EL (cell line): Measurements from ENCODE around the gene CDC27.
"Not testable (repeated sequence)": the region's sequence is repeated elsewhere in the genome, so short reads cannot be mapped to it uniquely, and the experiment has no call there.

Experiments used
- DNase-seq: peaks from one replicate; pipeline ENCODE4 v3.0.0-alpha.2; 2016

CDC27 gene

GRCh38 chr17:47190243-47190642 lies 1.1 kb upstream of the CDC27 start:
- DNase-seq = no peak

DNA sequence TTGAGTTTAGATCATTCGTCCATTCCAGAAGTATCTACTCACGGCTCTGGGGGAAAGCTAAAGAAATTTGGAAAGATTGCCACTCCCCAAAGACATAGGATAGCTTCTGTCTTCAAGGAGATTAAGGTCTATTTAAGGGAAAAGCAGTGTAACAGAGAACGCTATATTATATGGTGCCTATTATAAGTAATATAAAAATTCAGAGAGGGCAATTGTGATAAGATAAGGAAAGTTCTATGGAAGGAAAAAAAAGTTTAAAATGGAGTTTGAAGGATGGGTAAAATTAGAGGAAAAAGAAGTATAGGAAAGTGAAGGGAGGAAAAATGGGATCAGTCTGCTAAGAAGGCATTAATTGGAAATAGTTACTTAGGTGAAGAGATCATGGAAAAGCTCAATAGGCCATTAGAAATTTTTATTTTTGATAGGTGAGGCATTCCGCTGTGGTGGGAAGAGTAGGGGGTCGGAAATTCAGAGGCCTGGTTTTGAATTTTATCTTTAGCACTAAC lies 690 bp upstream of the CDC27 start:
- DNase-seq = no peak

DNA sequence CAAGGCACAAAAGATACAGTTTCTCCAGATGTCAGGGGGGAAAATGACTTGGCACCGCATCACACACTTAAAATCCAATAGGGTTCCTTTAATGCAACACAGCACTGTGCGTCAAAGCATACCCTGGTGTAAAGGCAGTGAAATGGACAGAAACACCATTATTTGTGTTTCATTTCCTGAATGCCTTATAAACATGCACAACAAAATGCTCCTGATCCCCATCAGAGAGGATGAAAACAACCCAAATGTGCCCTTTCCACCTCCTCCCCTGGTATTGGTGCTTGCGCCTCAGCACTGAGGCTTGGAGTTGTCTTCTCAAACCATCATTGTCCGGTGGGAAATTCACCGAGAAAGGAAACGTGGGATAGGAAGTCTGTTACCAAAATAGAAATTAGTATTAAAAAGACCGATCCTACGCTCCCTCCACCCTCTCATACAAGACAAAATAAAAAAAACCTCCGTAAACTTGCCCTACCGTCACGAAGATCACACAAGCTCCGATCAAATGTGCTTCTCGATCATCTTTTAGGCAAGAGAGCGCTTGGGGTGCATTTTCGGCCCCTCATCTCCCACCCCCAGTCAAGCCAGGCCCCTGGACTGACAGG lies 722 bp downstream of the CDC27 start:
- DNase-seq = peak; percentile 54

- no peak for DNase-seq
Observed at GRCh38 chr17:47184681-47185080, 4.4 kb downstream of the CDC27 start.

GRCh38 chr17:47180988-47181387 lies 8.1 kb downstream of the CDC27 start:
- not testable (repeated sequence) for DNase-seq

GRCh38 chr17:47180337-47180736 lies 8.8 kb downstream of the CDC27 start:
- DNase-seq = no peak

DNA sequence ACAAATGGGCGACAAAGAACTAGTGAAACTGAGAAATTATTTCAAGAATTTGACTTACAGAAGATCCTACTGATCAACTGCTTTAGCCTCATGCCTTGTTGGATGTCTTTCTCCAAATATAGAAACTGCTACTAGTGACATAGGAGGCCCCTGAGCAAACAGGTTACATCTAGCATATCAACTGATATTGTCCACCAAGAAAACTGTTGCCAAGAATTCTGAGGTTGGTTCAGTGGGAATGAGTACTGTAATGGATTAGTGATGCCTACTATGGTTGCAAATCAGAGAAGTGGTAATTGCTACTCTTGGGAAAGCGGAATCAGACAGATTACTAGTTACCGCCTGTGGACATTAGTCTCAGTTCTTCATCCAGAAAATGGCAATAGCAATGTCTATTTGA lies 10.0 kb downstream of the CDC27 start:
- no peak for DNase-seq

DNA sequence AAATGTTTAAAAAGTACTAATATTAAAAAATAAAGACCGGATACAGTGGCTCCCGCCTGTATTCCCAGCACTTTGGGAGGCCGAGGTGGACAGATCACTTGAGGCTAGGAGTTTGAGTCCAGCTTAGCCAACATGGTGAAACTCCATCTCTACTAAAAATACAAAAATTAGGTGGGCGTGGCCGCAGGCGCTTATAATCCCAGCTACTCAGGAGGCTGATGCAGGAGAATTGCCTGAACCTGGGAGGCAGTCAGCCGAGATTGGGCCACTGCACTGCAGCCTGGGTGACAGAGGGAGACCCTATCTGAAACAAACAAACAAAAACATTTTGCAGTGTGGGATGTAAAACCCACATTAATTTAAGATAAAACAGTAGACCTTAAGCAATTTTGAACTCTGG lies 11.8 kb downstream of the CDC27 start:
- DNase-seq = no peak

GRCh38 chr17:47176389-47176826 lies 12.7 kb downstream of the CDC27 start:
- no peak for DNase-seq

DNA sequence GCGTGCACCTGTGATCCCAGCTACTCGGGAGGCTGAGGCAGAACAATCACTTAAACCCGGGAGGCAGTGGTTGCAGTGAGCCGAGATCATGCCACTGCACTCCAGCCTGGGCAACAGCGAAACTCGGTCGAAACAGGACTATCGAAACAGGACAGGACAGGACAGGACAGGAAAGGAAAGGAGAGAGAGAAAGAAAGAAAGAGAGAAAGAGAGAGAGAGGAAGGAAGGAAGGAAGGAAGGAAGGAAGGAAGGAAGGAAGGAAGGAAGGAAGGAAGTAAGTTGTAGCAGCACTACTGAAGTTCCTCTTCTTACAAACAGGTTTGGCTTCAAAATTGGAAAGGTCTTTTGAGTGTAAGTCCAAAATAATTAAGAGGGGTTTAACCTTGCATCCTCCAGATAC lies 14.3 kb downstream of the CDC27 start:
- DNase-seq = not testable (repeated sequence)

DNA sequence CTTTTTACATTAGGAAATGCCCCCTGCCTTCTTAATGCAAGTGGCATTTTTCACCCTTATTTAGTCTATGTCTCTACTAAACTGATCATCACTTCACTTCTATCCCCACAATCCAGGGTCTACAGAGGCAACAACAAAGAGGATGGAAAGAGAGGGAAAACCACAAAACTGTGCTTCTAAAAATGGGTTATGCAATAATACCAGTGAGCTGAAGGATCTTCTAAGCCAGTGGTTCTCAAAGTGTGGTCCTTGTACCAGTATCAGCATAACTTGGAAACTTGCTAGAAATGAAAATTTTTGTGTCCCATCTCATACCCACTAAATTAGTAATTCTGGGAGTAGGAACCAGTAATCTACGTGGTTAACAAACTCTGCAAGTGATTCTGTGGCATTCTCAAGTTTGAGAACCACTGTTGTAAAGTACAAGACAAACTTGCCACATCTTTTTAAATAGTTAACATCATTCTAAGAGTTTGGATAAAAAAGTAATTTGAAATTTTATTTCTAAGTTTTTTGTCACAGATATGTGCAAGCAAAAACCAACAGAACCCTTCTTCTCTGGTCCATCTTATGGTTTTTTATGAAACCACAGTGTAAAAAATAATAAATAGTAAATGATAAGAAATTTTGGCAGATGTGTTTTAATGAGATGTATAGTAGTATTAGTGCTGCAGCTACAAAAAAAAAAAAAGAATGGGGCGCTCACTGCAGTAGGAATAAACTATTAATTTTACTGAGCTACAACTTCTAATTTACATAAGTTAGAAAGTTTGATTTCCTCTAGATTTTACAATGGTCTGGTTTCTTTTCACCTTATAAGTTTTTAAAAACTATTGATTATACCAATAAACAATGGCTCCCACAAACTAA lies 16.2 kb downstream of the CDC27 start:
- DNase-seq = no peak

- no peak for DNase-seq
Observed at GRCh38 chr17:47170710-47171109, 18.4 kb downstream of the CDC27 start.

- not testable (repeated sequence) for DNase-seq
Observed at GRCh38 chr17:47168896-47169295, 20.2 kb downstream of the CDC27 start.

DNA sequence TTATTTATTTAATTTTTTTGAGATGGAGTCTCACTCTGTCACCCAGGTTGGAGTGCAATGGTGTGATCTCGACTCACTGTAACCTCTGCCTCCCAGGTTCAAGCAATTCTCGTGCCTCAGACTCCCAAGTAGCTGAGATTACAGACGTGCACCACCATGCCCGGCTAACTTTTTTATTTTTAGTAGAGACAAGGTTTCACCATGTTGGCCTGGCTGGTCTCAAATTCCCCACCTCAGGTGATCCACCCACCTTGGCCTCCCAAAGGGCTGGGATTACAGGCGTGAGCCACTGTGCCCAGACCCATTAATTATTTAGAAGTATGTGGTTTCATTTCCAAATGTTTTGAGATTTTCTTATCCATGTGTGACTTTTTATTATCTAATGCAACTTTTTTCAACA lies 22.2 kb downstream of the CDC27 start:
- not testable (repeated sequence) for DNase-seq

DNA sequence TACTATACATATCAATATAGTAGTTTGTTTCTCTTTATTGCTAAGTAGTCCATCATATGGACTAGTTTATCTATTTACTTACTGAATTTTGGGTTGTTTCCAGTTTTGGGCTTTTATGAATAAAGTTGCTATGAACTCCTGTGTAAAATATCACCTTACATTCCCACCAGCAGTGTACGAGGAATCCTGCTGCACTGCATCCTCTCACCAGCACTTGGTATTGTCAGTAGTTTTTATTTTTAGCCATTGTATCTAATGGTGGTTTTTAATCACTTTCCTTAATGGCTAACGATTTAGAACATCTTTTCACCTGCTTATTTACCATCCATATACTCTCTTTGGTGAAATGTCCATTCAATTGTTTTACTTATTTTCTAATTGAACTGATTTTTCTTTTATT lies 24.0 kb downstream of the CDC27 start:
- no peak for DNase-seq

GRCh38 chr17:47164263-47164662 lies 24.8 kb downstream of the CDC27 start:
- no peak for DNase-seq

DNA sequence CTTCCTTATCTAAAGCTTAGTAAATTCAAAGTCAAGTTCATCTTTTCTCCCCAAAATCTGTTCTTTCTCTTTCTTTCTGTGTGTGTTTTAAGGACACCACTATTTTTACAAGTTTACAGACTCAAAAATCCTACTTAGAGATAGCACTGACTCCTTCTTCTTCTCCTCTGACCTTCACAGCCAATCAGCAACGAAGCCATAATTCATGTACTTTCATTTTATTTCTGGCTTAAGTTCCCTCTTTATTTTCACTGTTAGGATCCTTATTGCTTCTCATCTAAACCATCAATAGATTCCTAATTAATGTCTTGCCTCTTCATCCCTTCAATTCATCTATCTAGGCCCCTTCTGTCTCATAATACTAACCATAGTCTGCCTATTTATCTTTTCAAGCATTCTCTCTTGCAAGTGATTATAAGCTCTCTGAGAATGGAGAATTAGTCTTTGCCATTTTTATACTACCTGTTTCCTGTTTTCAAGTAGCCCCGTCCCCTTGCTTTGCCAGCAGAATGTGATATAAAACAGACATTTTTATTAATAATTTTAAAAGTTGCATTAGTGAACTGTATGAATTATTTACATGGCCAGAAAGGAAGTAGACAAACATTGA lies 27.0 kb downstream of the CDC27 start:
- no peak for DNase-seq

DNA sequence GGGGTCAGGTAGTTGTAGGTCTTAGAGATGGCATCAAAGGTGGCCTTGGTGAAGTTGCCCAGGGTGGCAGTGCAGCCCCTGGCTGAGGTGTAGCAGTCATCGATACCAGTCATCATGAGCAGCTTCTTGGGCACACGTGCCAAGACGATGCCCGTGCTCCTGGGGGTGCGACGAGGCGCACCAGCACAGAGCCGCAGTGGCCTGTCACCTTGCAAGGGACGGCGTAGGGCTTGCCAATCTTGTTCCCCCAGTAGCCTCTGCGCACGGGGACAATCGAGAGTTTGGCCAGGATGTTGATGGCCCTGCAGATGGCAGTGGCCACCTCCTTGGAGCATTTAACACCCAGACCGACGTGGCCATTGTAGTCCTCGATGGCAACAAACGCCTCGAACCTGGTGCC lies 29.8 kb downstream of the CDC27 start:
- no peak for DNase-seq

- no peak for DNase-seq
Observed at GRCh38 chr17:47145351-47145750, 43.7 kb downstream of the CDC27 start.

DNA sequence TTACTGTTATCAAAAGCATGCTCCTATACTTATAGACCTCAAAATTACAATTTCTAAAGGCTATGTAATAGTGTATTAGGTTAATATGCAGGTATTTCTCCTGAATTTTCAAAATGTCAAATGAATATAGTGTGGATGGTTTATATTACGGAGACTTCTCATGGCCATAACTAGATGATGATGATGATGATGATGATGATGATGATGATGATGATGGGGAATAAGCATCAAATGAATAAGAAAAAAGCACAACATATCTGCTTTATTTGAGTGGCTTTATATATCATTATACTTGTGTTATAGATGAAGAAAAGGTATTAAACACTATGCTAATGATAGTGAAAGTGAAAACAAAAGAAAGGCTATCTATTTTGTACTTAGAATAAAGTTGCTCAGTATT lies 53.9 kb downstream of the CDC27 start:
- DNase-seq = no peak

DNA sequence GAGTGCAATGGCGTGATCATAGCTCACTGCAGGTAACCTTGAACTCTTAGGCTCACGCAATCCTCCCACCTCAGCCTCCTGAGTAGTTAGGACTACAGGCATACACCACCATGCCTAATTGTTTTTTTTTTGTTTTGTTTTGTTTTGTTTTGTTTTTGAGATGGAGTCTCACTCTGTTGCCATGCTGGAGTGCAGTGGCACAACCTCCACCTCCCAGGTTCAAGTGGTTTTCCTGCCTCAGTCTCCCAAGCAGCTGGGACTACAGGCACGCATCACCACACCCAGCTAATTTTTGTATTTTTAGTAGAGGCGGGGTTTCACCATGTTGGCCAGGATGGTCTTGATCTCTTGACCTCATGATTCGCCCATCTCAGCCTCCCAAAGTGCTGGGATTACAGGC lies 54.7 kb downstream of the CDC27 start:
- not testable (repeated sequence) for DNase-seq

GRCh38 chr17:47131761-47132160 lies 57.3 kb downstream of the CDC27 start:
- DNase-seq = no peak

DNA sequence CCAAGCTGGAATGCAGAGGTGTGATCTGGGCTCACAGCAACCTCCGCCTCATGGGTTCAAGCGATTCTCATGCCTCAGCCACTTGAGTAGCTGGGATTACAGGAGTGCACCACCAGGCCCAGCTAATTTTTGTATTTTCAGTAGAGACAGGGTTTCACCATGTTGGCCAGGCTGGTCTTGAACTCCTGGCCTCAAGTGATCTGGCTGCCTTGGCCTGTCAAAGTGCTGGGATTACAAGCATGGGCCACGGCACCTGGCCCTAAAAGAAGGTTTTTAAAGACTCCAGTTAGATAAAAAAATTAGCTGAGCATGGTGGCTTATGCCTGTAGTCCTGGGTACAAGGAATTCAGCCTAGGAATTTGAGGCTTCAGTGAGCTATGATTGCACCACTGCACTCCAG lies 62.3 kb downstream of the CDC27 start:
- not testable (repeated sequence) for DNase-seq

- DNase-seq = not testable (repeated sequence)
Observed at GRCh38 chr17:47123262-47123661, 65.8 kb downstream of the CDC27 start.
